Thoracic aorta (tissue), 2 donors: ENCODE measurements around the gene OSBP. TPM values are rescaled to one million over a fixed set of nuclear protein-coding genes. Genes with fewer than 3 reads are reported as not detected.
A peak's percentile ranks its signal among the peaks of the same experiment; 100 is the strongest.

Source experiments
- ATAC-seq: fragments of 150-250 bp; one replicate; pipeline ENCODE4 v1.8.0; 2017; ENCODE audit warnings: low read depth; ENCODE audit not compliant: insufficient number of reproducible peaks, low FRiP score
- DNase-seq: peaks from one replicate; pipeline ENCODE4 v3.0.0-alpha.2; 2020; ENCODE audit warnings: low spot score
- H3K27ac ChIP-seq, 2 donors: fragments of 200-600 bp; sonication (generic); 1 replicate in 1 of 2; 2 replicates in 1 of 2; pipeline ENCODE4 v1.5.1; 2016; ENCODE audit warnings: mild to moderate bottlenecking in 2 of 2, moderate library complexity in 2 of 2
- H3K27me3 ChIP-seq: fragments of 200-600 bp; sonication (generic); replicated peaks from 2 replicates; pipeline ENCODE4 v1.6.0; 2016; ENCODE audit warnings: mild to moderate bottlenecking; ENCODE audit not compliant: insufficient read depth
- H3K36me3 ChIP-seq: fragments of 200-600 bp; sonication (generic); one replicate; pipeline ENCODE4 v1.5.1; 2016
- H3K4me1 ChIP-seq, 2 donors: fragments of 200-600 bp; sonication (generic); 1 replicate in 1 of 2; 2 replicates in 1 of 2; pipeline versions ENCODE4 v1.5.1 to v1.6.0; 2016; ENCODE audit warnings: low read depth in 2 of 2, mild to moderate bottlenecking in 1 of 2; ENCODE audit not compliant: control insufficient read depth in 1 of 2
- H3K4me3 ChIP-seq: fragments of 200-600 bp; sonication (generic); 2 replicates; pipeline ENCODE4 v1.5.1; 2016; ENCODE audit warnings: mild to moderate bottlenecking
- H3K9me3 ChIP-seq: fragments of 200-600 bp; sonication (generic); 2 replicates; pipeline ENCODE4 v1.5.1; 2016
- CTCF ChIP-seq: fragments of 200-600 bp; sonication (generic); IDR thresholded peaks from one replicate; pipeline ENCODE4 v1.5.1; 2019; ENCODE audit warnings: antibody characterized with exemption
- total RNA-seq, 2 donors: library from RNA; depleted of rRNA; stranded (reverse); fragments of >200 nt; gene quantifications; one replicate each; pipeline versions ENCODE4 v1.1.0 to v1.2.3, GENCODE V29; 2016

OSBP gene
- total RNA-seq, 2 donors from 2014 or later = 38.4 to 41.8 TPM

GRCh38 chr11:59560702-59561473, 54.7 kb downstream of the OSBP start:
- Histone ChIP-seq H3K4me1 (peaks cover 1 to 3% of the 10 kb centered on the region in 2 donors), H3K4me3 (peak overlapping the region; percentile 82), H3K36me3 (no peaks in the 10 kb centered on the region), H3K27ac (peak overlapping the region; percentile 82 to 84), H3K9me3 (no peaks in the 10 kb centered on the region), H3K27me3 (no peaks in the 10 kb centered on the region)
- TF ChIP-seq CTCF = no peak
- peak; percentile 37 for ATAC-seq
- DNase-seq = peak; percentile 57

- Histone ChIP-seq H3K27ac (peak overlapping the region; percentile 82 to 84), H3K9me3 (no peaks in the 10 kb centered on the region), H3K36me3 (no peaks in the 10 kb centered on the region), H3K4me3 (peak overlapping the region; percentile 82), H3K27me3 (no peaks in the 10 kb centered on the region), H3K4me1 (peaks cover 3 to 6% of the 10 kb centered on the region in 2 donors)
- peak; percentile 60 for ATAC-seq
- DNase-seq = no peak
- no peak for TF ChIP-seq CTCF
Observed at GRCh38 chr11:59560290-59560701, 55.3 kb downstream of the OSBP start.

- peak overlapping the region in 1 of 2 donors; percentile 84 for H3K27ac ChIP-seq
Observed at GRCh38 chr11:59559886-59560285, 55.7 kb downstream of the OSBP start.

GRCh38 chr11:59558270-59558643, 57.3 kb downstream of the OSBP start:
- Histone ChIP-seq H3K4me3 (no peak overlapping the region), H3K27ac (peak overlapping the region; percentile 18 to 32), H3K4me1 (peaks cover 3 to 6% of the 10 kb centered on the region in 2 donors), H3K9me3 (no peaks in the 10 kb centered on the region), H3K27me3 (no peaks in the 10 kb centered on the region), H3K36me3 (no peaks in the 10 kb centered on the region)
- ATAC-seq = no peak
- DNase-seq = no peak
- TF ChIP-seq CTCF = no peak

More at GRCh38 chr11:59559886-59560285, 55.7 kb downstream of the OSBP start:
- ATAC-seq = no peak
- no peak for DNase-seq
- no peak for TF ChIP-seq CTCF
- peak overlapping the region; percentile 82 for H3K4me3 ChIP-seq
- no peaks in the 10 kb centered on the region for H3K36me3 ChIP-seq
- no peaks in the 10 kb centered on the region for H3K9me3 ChIP-seq
- H3K27me3 ChIP-seq = no peaks in the 10 kb centered on the region
- H3K4me1 ChIP-seq = peaks cover 3 to 6% of the 10 kb centered on the region in 2 donors

GRCh38 chr11:59556917-59557348, 58.6 kb downstream of the OSBP start:
- Histone ChIP-seq H3K36me3 (no peaks in the 10 kb centered on the region), H3K27me3 (no peaks in the 10 kb centered on the region), H3K4me1 (peaks cover 3 to 6% of the 10 kb centered on the region in 2 donors), H3K9me3 (no peaks in the 10 kb centered on the region), H3K27ac (peak overlapping the region; percentile 5 to 57), H3K4me3 (peak overlapping the region; percentile 64)
- no peak for DNase-seq
- no peak for TF ChIP-seq CTCF
- no peak for ATAC-seq
